Activated CD8-positive, alpha-beta T cell treated with anti-CD3 and anti-CD28 coated beads for 36 hours (primary cell): ENCODE results near the gene TGFBR3L. TPM values are rescaled to one million over a fixed set of nuclear protein-coding genes. Genes with fewer than 3 reads are reported as not detected.

Source experiments
- ATAC-seq: fragments of 200-7000 bp; cut with Tn5 transposase; one replicate; pipeline ENCODE4 v1.10.0; 2021; ENCODE audit warnings: mild to moderate bottlenecking, moderate library complexity
- CTCF ChIA-PET: fragments of 350-600 bp; sonication (Branson Sonifier 250); formaldehyde crosslinking; loops from one replicate; lab custom pipeline; 2021; ENCODE audit warnings: antibody characterized with exemption; lab: Charles Lee
- POLR2A ChIA-PET: fragments of 350-600 bp; sonication (Branson Sonifier 250); formaldehyde crosslinking; loops from one replicate; lab custom pipeline; 2021; ENCODE audit warnings: antibody characterized with exemption; lab: Charles Lee
- DNase-seq: peaks from one replicate; pipeline ENCODE4 v3.0.0-alpha.2; 2020
- H3K27ac Mint-ChIP-seq: one replicate; pipeline ENCODE4 v1.8.0; 2021; ENCODE audit warnings: mild to moderate bottlenecking, mixed read lengths
- H3K27me3 Mint-ChIP-seq: one replicate; pipeline ENCODE4 v1.8.0; 2021; ENCODE audit warnings: mixed read lengths
- H3K36me3 Mint-ChIP-seq: one replicate; pipeline ENCODE4 v1.8.0; 2021; ENCODE audit warnings: low read depth, mixed read lengths
- H3K4me1 Mint-ChIP-seq: one replicate; pipeline ENCODE4 v1.8.0; 2021; ENCODE audit warnings: low read depth, mixed read lengths
- H3K4me3 Mint-ChIP-seq: one replicate; pipeline ENCODE4 v1.8.0; 2021; ENCODE audit warnings: mild to moderate bottlenecking, moderate library complexity, mixed read lengths
- H3K9me3 Mint-ChIP-seq: one replicate; pipeline ENCODE4 v1.8.0; 2021; ENCODE audit warnings: mixed read lengths
- intact Hi-C: fragments of 100-400 bp; cut with micrococcal nuclease; formaldehyde crosslinking; loops from one replicate; pipeline ENCODE4 v1.10.0; 2022
- total RNA-seq, 2 experiments: library from RNA; stranded (reverse); gene quantifications; one replicate each; pipeline ENCODE4 v1.2.3, GENCODE V29; 2021
- TF ChIP-seq, protein P1 (sequence below): fragments of 200-600 bp; IDR thresholded peaks from one replicate; pipeline ENCODE4 v1.8.0; 2022; ENCODE audit warnings: antibody characterized with exemption, mild to moderate bottlenecking

Gene TGFBR3L
- total RNA-seq, 2 experiments from 2014 or later, result 5.1 to 5.9 TPM

GRCh38 chr19:7933411-7933810, 18.8 kb downstream of the TGFBR3L start:
- ChIA-PET CTCF (interaction anchor here (1.1 to 1.3 kb wide), 2 partner anchors 9 to 14 kb away, joined by 3 read pairs; partner anchors contain the start of gene SNAPC2), POLR2A (interaction anchor here (7.7 kb wide), 1 partner anchor 9 kb away, joined by 81 read pairs; the partner anchor contains the start of gene TIMM44)
- no peaks in the 10 kb centered on the region for H3K9me3 Mint-ChIP-seq
- no peaks in the 10 kb centered on the region for H3K27me3 Mint-ChIP-seq
- no peak for DNase-seq
- H3K4me3 Mint-ChIP-seq, result no peak overlapping the region
- intact Hi-C loops, result no loop called here
- TF ChIP-seq, protein P1, sequence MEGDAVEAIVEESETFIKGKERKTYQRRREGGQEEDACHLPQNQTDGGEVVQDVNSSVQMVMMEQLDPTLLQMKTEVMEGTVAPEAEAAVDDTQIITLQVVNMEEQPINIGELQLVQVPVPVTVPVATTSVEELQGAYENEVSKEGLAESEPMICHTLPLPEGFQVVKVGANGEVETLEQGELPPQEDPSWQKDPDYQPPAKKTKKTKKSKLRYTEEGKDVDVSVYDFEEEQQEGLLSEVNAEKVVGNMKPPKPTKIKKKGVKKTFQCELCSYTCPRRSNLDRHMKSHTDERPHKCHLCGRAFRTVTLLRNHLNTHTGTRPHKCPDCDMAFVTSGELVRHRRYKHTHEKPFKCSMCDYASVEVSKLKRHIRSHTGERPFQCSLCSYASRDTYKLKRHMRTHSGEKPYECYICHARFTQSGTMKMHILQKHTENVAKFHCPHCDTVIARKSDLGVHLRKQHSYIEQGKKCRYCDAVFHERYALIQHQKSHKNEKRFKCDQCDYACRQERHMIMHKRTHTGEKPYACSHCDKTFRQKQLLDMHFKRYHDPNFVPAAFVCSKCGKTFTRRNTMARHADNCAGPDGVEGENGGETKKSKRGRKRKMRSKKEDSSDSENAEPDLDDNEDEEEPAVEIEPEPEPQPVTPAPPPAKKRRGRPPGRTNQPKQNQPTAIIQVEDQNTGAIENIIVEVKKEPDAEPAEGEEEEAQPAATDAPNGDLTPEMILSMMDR, result peak; percentile 39
- H3K27ac Mint-ChIP-seq, result no peak overlapping the region
- H3K4me1 Mint-ChIP-seq, result peaks cover 7% of the 10 kb centered on the region
- peaks cover 39% of the 10 kb centered on the region for H3K36me3 Mint-ChIP-seq
- ATAC-seq, result no peak

GRCh38 chr19:7933828-7934725, 19.4 kb downstream of the TGFBR3L start:
- H3K4me3 Mint-ChIP-seq, result no peak overlapping the region
- no peak overlapping the region for H3K27ac Mint-ChIP-seq
- ATAC-seq (no peak), DNase-seq (no peak)
- peaks cover 6% of the 10 kb centered on the region for H3K4me1 Mint-ChIP-seq
- TF ChIP-seq, protein P1, result no peak
- peaks cover 38% of the 10 kb centered on the region for H3K36me3 Mint-ChIP-seq
- intact Hi-C loops, result no loop called here
- H3K9me3 Mint-ChIP-seq, result no peaks in the 10 kb centered on the region
- CTCF ChIA-PET, result interaction anchor here (1.1 kb wide), 1 partner anchor 15 kb away, joined by 3 read pairs; the partner anchor contains the start of gene SNAPC2
- POLR2A ChIA-PET, result no interaction called here
- H3K27me3 Mint-ChIP-seq, result no peaks in the 10 kb centered on the region

- ChIA-PET CTCF (no interaction called here), POLR2A (interaction anchor here (1.1 kb wide), 1 partner anchor 14 kb away, joined by 4 read pairs; no protein-coding TSS in a partner anchor)
- Mint-ChIP-seq H3K4me1 (peaks cover 4% of the 10 kb centered on the region), H3K9me3 (no peaks in the 10 kb centered on the region), H3K27me3 (no peaks in the 10 kb centered on the region), H3K27ac (no peak overlapping the region), H3K4me3 (no peak overlapping the region), H3K36me3 (peaks cover 37% of the 10 kb centered on the region)
- ATAC-seq (no peak), DNase-seq (no peak)
- TF ChIP-seq, protein P1, result no peak
- intact Hi-C loops, result no loop called here
Measured at GRCh38 chr19:7934766-7935165, 20.1 kb downstream of the TGFBR3L start.

GRCh38 chr19:7940841-7941240, 26.2 kb downstream of the TGFBR3L start:
- TF ChIP-seq, protein P1, result no peak
- ATAC-seq, result no peak
- H3K27ac Mint-ChIP-seq, result no peak overlapping the region
- peak overlapping the region; percentile 38 for H3K4me3 Mint-ChIP-seq
- intact Hi-C loops, result loop anchor here (10.0 kb wide), 2 partner anchors 64 to 304 kb away; partner anchors contain the start of gene ELAVL1
- peaks cover 37% of the 10 kb centered on the region for H3K4me1 Mint-ChIP-seq
- peaks cover 29% of the 10 kb centered on the region for H3K36me3 Mint-ChIP-seq
- DNase-seq, result no peak
- CTCF ChIA-PET, result interaction anchor here (1.5 kb wide), 1 partner anchor 12 kb away, joined by 3 read pairs; no protein-coding TSS in a partner anchor
- no peaks in the 10 kb centered on the region for H3K27me3 Mint-ChIP-seq
- POLR2A ChIA-PET, result interaction anchor here (6.7 kb wide), 1 partner anchor 11 kb away, joined by 81 read pairs; the partner anchor contains the start of gene CTXN1
- no peaks in the 10 kb centered on the region for H3K9me3 Mint-ChIP-seq
